B cell (primary cell): Measurements from ENCODE around the gene RPS5. TPM values are rescaled to one million over a fixed set of nuclear protein-coding genes. Genes with fewer than 3 reads are reported as not detected.
A peak's percentile ranks its signal among the peaks of the same experiment; 100 is the strongest.

Experiments
- ATAC-seq: fragments of 200-7000 bp; cut with Tn5 transposase; one replicate; pipeline ENCODE4 v1.10.0; 2021; ENCODE audit warnings: low read depth, mild to moderate bottlenecking, moderate number of reproducible peaks, moderate library complexity
- CTCF ChIA-PET: fragments of 350-600 bp; sonication (Branson Sonifier 250); formaldehyde crosslinking; loops from one replicate; lab custom pipeline; 2021; ENCODE audit warnings: antibody characterized with exemption, inconsistent platforms; lab: Charles Lee
- POLR2A ChIA-PET: fragments of 350-600 bp; sonication (Branson Sonifier 250); formaldehyde crosslinking; loops from one replicate; lab custom pipeline; 2021; ENCODE audit warnings: antibody characterized with exemption; lab: Charles Lee
- DNase-seq: peaks from one replicate; pipeline ENCODE4 v3.0.0; 2013
- H2AFZ ChIP-seq: 2 replicates; pipeline ENCODE4 v1.6.1; 2012; ENCODE audit warnings: mild to moderate bottlenecking, low read depth, low read length; ENCODE audit not compliant: insufficient read depth, poor library complexity, severe bottlenecking
- H3K27ac ChIP-seq, 2 donors: 1 replicate in 1 of 2; 2 replicates in 1 of 2; pipeline ENCODE4 v1.5.1; 2012 to 2013; ENCODE audit warnings: low read length in 2 of 2, mild to moderate bottlenecking in 2 of 2, moderate library complexity in 1 of 2
- H3K27me3 ChIP-seq, 4 experiments: fragments of 200-600 bp in 1 of 4; sonication (generic) in 1 of 4; replicated peaks in 1 of 4; 1 replicate in 2 of 4; 2 replicates in 2 of 4; pipeline versions ENCODE4 v1.6.1 to v1.7.0; 2013 to 2016; ENCODE audit warnings: low read length in 3 of 4, mild to moderate bottlenecking in 2 of 4, mixed read lengths in 1 of 4, moderate library complexity in 1 of 4; ENCODE audit not compliant: insufficient read depth in 4 of 4, control insufficient read depth in 3 of 4; ENCODE audit errors: control extremely low read depth in 1 of 4
- H3K36me3 ChIP-seq, 2 experiments: replicated peaks in 1 of 2; 1 replicate in 1 of 2; 2 replicates in 1 of 2; pipeline versions ENCODE4 v1.6.1 to v1.7.1; 2013; ENCODE audit warnings: low read length in 1 of 2; ENCODE audit not compliant: insufficient read depth in 2 of 2, control insufficient read depth in 1 of 2; ENCODE audit errors: control extremely low read depth in 1 of 2, extremely low read depth in 1 of 2
- H3K4me1 ChIP-seq, 2 donors: fragments of 200-600 bp in 1 of 2; sonication (generic) in 1 of 2; 1 replicate in 1 of 2; 2 replicates in 1 of 2; pipeline versions ENCODE4 v1.5.1 to v1.6.1; 2013 to 2017; ENCODE audit warnings: low read length in 2 of 2; ENCODE audit not compliant: control insufficient read depth in 2 of 2, insufficient read depth in 2 of 2
- H3K4me2 ChIP-seq: replicated peaks from 2 replicates; pipeline ENCODE3; 2012; ENCODE audit warnings: mild to moderate bottlenecking, low read depth, low read length; ENCODE audit not compliant: poor library complexity, severe bottlenecking
- H3K4me3 ChIP-seq, 5 experiments: fragments of 200-600 bp in 1 of 5; sonication (generic) in 1 of 5; 1 replicate in 3 of 5; 2 replicates in 2 of 5; pipeline versions ENCODE4 v1.5.1 to v1.7.0; 2011 to 2016; ENCODE audit warnings: low read length in 4 of 5, mild to moderate bottlenecking in 4 of 5, low read depth in 2 of 5, control low read depth in 1 of 5, moderate library complexity in 1 of 5; ENCODE audit not compliant: insufficient read depth in 1 of 5; ENCODE audit errors: control extremely low read depth in 1 of 5, extremely low read depth in 1 of 5
- H3K79me2 ChIP-seq: fragments of 200-600 bp; sonication (generic); one replicate; pipeline ENCODE4 v1.6.0; 2016; ENCODE audit warnings: low read length; ENCODE audit not compliant: control insufficient read depth, insufficient read depth
- H3K9ac ChIP-seq: fragments of 200-600 bp; sonication (generic); 2 replicates; pipeline ENCODE4 v1.6.1; 2017; ENCODE audit warnings: mild to moderate bottlenecking, low read length, moderate library complexity
- H3K9me3 ChIP-seq, 3 donors: one replicate each; pipeline versions ENCODE4 v1.6.1 to v1.7.1; 2013; ENCODE audit warnings: low read length in 2 of 3; ENCODE audit not compliant: control insufficient read depth in 2 of 3, insufficient read depth in 1 of 3; ENCODE audit errors: control extremely low read depth in 1 of 3
- H4K20me1 ChIP-seq: 2 replicates; pipeline ENCODE4 v1.6.0; 2012; ENCODE audit warnings: mild to moderate bottlenecking, low read length; ENCODE audit not compliant: insufficient read depth, control insufficient read depth, poor library complexity, severe bottlenecking
- H3K27ac Mint-ChIP-seq: one replicate; pipeline ENCODE4 v1.8.0; 2021; ENCODE audit warnings: mixed read lengths
- H3K27me3 Mint-ChIP-seq: one replicate; pipeline ENCODE4 v1.8.0; 2021; ENCODE audit warnings: mixed read lengths
- H3K4me1 Mint-ChIP-seq: one replicate; pipeline ENCODE4 v1.8.0; 2021; ENCODE audit warnings: mixed read lengths
- H3K4me3 Mint-ChIP-seq: one replicate; pipeline ENCODE4 v1.8.0; 2021; ENCODE audit warnings: mixed read lengths
- H3K9me3 Mint-ChIP-seq: one replicate; pipeline ENCODE4 v1.8.0; 2022; ENCODE audit warnings: mixed read lengths; ENCODE audit not compliant: insufficient read depth
- EZH2 ChIP-seq: IDR thresholded peaks from 2 replicates; pipeline ENCODE4 v1.6.1; 2012; ENCODE audit warnings: borderline replicate concordance, low read depth, mild to moderate bottlenecking, moderate library complexity, low read length; ENCODE audit not compliant: insufficient read depth, poor library complexity, severe bottlenecking
- WGBS: methylation state at CpG from one replicate; pipeline ENCODE4 v1.1.5; 2013; ENCODE audit warnings: missing lambda C conversion rate; ENCODE audit not compliant: insufficient coverage; 5-methylcytosine and 5-hydroxymethylcytosine counted together
- intact Hi-C: fragments of 100-400 bp; cut with micrococcal nuclease; formaldehyde crosslinking; loops from one replicate; pipeline ENCODE4 v1.10.0; 2022
- polyA plus RNA-seq: library from polyadenylated mRNA; depleted of rRNA; stranded (reverse); fragments of >200 nt; gene quantifications from 2 replicates; pipeline ENCODE4 v1.2.3, GENCODE V29; 2012
- total RNA-seq, 2 donors: library from RNA; stranded (reverse); fragments of 120-200 nt in 1 of 2; gene quantifications; 1 replicate in 1 of 2; 2 replicates in 1 of 2; pipeline versions ENCODE4 v1.2.3 to v1.2.4, GENCODE V29; 2013 to 2022
- TF ChIP-seq, protein P1 (sequence below): fragments of 200-600 bp; IDR thresholded peaks from one replicate; pipeline ENCODE4 v1.8.0; 2022; ENCODE audit warnings: antibody characterized with exemption, mild to moderate bottlenecking

RPS5 gene
- total and polyA plus RNA-seq, 2 donors (not counting 1 experiment from before 2014, with no cell fraction given): 1,311 to 4,330 TPM

GRCh38 chr19:58392945-58393724, 6.1 kb downstream of the RPS5 start:
- H3K4me2 ChIP-seq: no peak overlapping the region
- ChIA-PET CTCF (no interaction called here), POLR2A (no interaction called here)
- DNase-seq (peak; percentile 24), ATAC-seq (no peak)
- Mint-ChIP-seq H3K27ac (no peak overlapping the region), H3K4me3 (no peak overlapping the region), H3K4me1 (peaks cover 16% of the 10 kb centered on the region), H3K9me3 (no peaks in the 10 kb centered on the region), H3K27me3 (no peaks in the 10 kb centered on the region)
- intact Hi-C loops: no loop called here
- TF ChIP-seq, protein P1, sequence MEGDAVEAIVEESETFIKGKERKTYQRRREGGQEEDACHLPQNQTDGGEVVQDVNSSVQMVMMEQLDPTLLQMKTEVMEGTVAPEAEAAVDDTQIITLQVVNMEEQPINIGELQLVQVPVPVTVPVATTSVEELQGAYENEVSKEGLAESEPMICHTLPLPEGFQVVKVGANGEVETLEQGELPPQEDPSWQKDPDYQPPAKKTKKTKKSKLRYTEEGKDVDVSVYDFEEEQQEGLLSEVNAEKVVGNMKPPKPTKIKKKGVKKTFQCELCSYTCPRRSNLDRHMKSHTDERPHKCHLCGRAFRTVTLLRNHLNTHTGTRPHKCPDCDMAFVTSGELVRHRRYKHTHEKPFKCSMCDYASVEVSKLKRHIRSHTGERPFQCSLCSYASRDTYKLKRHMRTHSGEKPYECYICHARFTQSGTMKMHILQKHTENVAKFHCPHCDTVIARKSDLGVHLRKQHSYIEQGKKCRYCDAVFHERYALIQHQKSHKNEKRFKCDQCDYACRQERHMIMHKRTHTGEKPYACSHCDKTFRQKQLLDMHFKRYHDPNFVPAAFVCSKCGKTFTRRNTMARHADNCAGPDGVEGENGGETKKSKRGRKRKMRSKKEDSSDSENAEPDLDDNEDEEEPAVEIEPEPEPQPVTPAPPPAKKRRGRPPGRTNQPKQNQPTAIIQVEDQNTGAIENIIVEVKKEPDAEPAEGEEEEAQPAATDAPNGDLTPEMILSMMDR: no peak
- peaks cover 6 to 11% of the 10 kb centered on the region in 2 donors for H3K4me1 ChIP-seq
- no peak overlapping the region for H3K9ac ChIP-seq
- H3K4me3 ChIP-seq: no peak overlapping the region
- no peak overlapping the region for H3K27ac ChIP-seq
- WGBS: 91% methylated on average over 18 of the region's 26 CpGs
- H2AFZ ChIP-seq: no peak overlapping the region
- H3K79me2 ChIP-seq: peaks cover 44% of the 10 kb centered on the region
- peaks cover 58% of the 10 kb centered on the region for H4K20me1 ChIP-seq
- peaks cover 0 to 23% (median 9%) of the 10 kb centered on the region in 4 experiments for H3K27me3 ChIP-seq
- H3K9me3 ChIP-seq: peaks cover 0 to 12% (median 0%) of the 10 kb centered on the region in 3 donors
- H3K36me3 ChIP-seq: peaks cover 5 to 49% of the 10 kb centered on the region in 2 experiments

DNA sequence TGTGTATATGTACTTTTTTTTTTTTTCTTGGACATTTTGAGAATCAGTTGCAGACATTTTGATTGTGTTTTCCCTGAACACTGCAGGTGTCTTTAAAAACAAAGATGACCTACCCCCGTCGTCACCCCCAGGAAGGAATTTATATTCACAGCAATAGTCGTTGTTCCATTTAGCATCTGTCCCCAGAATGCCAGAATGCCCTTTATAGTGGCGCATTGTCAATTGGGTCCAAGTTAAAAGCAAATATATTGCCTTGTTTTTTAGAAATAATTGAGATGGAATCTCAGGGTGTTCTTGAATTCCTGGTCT, 6.6 kb downstream of the RPS5 start:
- no peak for ATAC-seq
- H3K4me1 ChIP-seq: peaks cover 4 to 6% of the 10 kb centered on the region in 2 donors
- no peak overlapping the region for H3K4me3 Mint-ChIP-seq

More for the DNA sequence above, 6.6 kb downstream of the RPS5 start:
- POLR2A ChIA-PET: no interaction called here
- DNase-seq: no peak
- H3K9me3 ChIP-seq: peaks cover 0 to 12% (median 0%) of the 10 kb centered on the region in 3 donors
- no peak overlapping the region for H3K27ac ChIP-seq
- CTCF ChIA-PET: no interaction called here
- H3K4me2 ChIP-seq: no peak overlapping the region
- H3K36me3 ChIP-seq: peaks cover 3 to 44% of the 10 kb centered on the region in 2 experiments
- intact Hi-C loops: no loop called here
- Mint-ChIP-seq H3K4me1 (peaks cover 13% of the 10 kb centered on the region), H3K27me3 (no peaks in the 10 kb centered on the region), H3K9me3 (no peaks in the 10 kb centered on the region), H3K27ac (no peak overlapping the region)
- no peak overlapping the region for H2AFZ ChIP-seq
- peaks cover 0 to 27% (median 10%) of the 10 kb centered on the region in 4 experiments for H3K27me3 ChIP-seq
- TF ChIP-seq, protein P1: no peak
- TF ChIP-seq EZH2: no peak
- peaks cover 52% of the 10 kb centered on the region for H4K20me1 ChIP-seq
- 100% methylated on average over 3 of the region's 4 CpGs for WGBS
- H3K4me3 ChIP-seq: no peak overlapping the region
- H3K79me2 ChIP-seq: peaks cover 39% of the 10 kb centered on the region
- H3K9ac ChIP-seq: no peak overlapping the region
